Right lobe of liver (tissue), 6 donors: ENCODE measurements around the gene LMO7. TPM values are rescaled to one million over a fixed set of nuclear protein-coding genes. Genes with fewer than 3 reads are reported as not detected.

ENCODE experiments used
- ATAC-seq, 4 donors: fragments of 200-7000 bp; cut with Tn5 transposase; one replicate each; pipeline ENCODE4 v1.9.1; 2020; ENCODE audit warnings: mild to moderate bottlenecking in 4 of 4, moderate library complexity in 4 of 4
- DNase-seq, 3 donors: peaks; one replicate each; pipeline ENCODE4 v3.0.0-alpha.2; 2020
- H3K27ac ChIP-seq, 3 donors: fragments of 200-600 bp; one replicate each; pipeline ENCODE4 v1.8.0; 2022
- H3K27me3 ChIP-seq, 2 donors: fragments of 200-600 bp; one replicate each; pipeline ENCODE4 v1.8.0; 2022
- H3K36me3 ChIP-seq, 4 donors: fragments of 200-600 bp; sonication (generic) in 1 of 4; one replicate each; pipeline versions ENCODE4 v1.5.1 to v1.8.0; 2017 to 2022; ENCODE audit warnings: control low read depth in 1 of 4
- H3K4me1 ChIP-seq, 4 donors: fragments of 200-600 bp; sonication (generic) in 1 of 4; one replicate each; pipeline versions ENCODE4 v1.5.1 to v1.8.0; 2017 to 2022; ENCODE audit warnings: control low read depth in 1 of 4
- H3K4me3 ChIP-seq, 3 donors: fragments of 200-600 bp; one replicate each; pipeline ENCODE4 v1.8.0; 2022
- H3K9me3 ChIP-seq, 4 donors: fragments of 200-600 bp; sonication (generic) in 1 of 4; one replicate each; pipeline versions ENCODE4 v1.5.1 to v1.8.0; 2017 to 2022; ENCODE audit warnings: control low read depth in 1 of 4
- POLR2A ChIP-seq: fragments of 450-650 bp; IDR thresholded peaks from one replicate; pipeline ENCODE4 v1.6.1; 2017; ENCODE audit warnings: antibody characterized with exemption, mild to moderate bottlenecking
- WGBS: methylation state at CpG from one replicate; pipeline ENCODE4 v1.1.6; 2018; ENCODE audit warnings: low coverage, low lambda C conversion rate; ENCODE audit not compliant: insufficient coverage; ENCODE audit errors: missing lambda C conversion rate; 5-methylcytosine and 5-hydroxymethylcytosine counted together
- intact Hi-C, 2 donors: fragments of 100-400 bp; cut with DNase I; formaldehyde crosslinking; loops; one replicate each; pipeline versions ENCODE4 v1.11.2 to v1.14.1; 2022
- total RNA-seq, 6 experiments: library from RNA; depleted of rRNA in 2 of 6; stranded (reverse); fragments of >200 nt in 2 of 6; fragmentation: NEBNext Ultra II Directional in 3 of 6; extraction: Animal tissue kit (Norgen Biotek cat#: 25700) in 3 of 6; gene quantifications; one replicate each; pipeline versions ENCODE4 v1.1.0 to v1.2.4, GENCODE V29; 2016 to 2023
- TF ChIP-seq, protein P1 (sequence below), 4 donors: fragments of 200-600 bp in 3 of 4; fragments of 450-650 bp in 1 of 4; IDR thresholded peaks; one replicate each; pipeline versions ENCODE4 v1.5.1 to v1.8.0; 2016 to 2022; ENCODE audit warnings: antibody characterized with exemption in 4 of 4, mild to moderate bottlenecking in 2 of 4
- donor health status: DM: no; HTN: yes; CAD: no.
- donor health status: DM: no; HTN: no; CAD: no.
- donor health status: DM: no; HTN: no; CAD: no.
- donor health status: DM: no; HTN: yes; CAD: no.
- donor health status: DM: no; HTN: yes; CAD: no.

The LMO7 gene
- total RNA-seq, 6 experiments from 2014 or later, result 42.3 to 60.2 (median 51.1) TPM

GRCh38 chr13:75760131-75761021 is 124.2 kb downstream of the LMO7 start:
- TF ChIP-seq POLR2A, result peak; percentile 98
- TF ChIP-seq, protein P1, sequence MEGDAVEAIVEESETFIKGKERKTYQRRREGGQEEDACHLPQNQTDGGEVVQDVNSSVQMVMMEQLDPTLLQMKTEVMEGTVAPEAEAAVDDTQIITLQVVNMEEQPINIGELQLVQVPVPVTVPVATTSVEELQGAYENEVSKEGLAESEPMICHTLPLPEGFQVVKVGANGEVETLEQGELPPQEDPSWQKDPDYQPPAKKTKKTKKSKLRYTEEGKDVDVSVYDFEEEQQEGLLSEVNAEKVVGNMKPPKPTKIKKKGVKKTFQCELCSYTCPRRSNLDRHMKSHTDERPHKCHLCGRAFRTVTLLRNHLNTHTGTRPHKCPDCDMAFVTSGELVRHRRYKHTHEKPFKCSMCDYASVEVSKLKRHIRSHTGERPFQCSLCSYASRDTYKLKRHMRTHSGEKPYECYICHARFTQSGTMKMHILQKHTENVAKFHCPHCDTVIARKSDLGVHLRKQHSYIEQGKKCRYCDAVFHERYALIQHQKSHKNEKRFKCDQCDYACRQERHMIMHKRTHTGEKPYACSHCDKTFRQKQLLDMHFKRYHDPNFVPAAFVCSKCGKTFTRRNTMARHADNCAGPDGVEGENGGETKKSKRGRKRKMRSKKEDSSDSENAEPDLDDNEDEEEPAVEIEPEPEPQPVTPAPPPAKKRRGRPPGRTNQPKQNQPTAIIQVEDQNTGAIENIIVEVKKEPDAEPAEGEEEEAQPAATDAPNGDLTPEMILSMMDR (IDR thresholded peaks at IDR 0.05), result peak in 2 of 4 donors; percentile 24 to 46
- Histone ChIP-seq H3K4me1 (peaks cover 0 to 25% (median 6%) of the 10 kb centered on the region in 4 donors), H3K4me3 (peak overlapping the region; percentile 31 to 60 (median 55)), H3K36me3 (no peaks in the 10 kb centered on the region), H3K27me3 (no peaks in the 10 kb centered on the region), H3K27ac (peak overlapping the region; percentile 63 to 87 (median 80)), H3K9me3 (no peaks in the 10 kb centered on the region)
- DNase-seq (peak; percentile 40 to 87 (median 70)), ATAC-seq (peak; percentile 84 to 95 (median 91))
- 13% methylated on average over 9 of the region's 9 CpGs for WGBS
- intact Hi-C loops, result no loop called here

DNA sequence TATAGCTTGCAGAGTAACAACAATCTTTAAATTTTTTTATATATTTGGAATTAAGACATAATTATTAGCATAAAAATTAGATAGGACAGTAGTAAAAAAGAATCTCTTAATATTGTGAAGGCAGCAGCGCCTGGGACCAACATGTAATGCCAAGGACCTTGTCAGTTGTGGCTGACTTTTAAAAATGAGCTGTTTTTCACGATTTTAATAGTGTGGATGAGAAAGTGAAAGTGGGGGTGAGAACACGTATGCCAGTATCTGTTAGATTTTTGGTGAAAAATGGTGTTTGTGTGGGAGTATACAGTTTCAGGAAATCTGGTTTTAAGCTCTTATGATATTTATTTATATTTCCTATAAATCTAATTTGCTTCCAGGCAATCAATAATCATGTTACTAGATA is 125.2 kb downstream of the LMO7 start:
- ATAC-seq, result peak in 2 of 4 donors; percentile 13 to 17
- no peaks in the 10 kb centered on the region for H3K27me3 ChIP-seq
- peak overlapping the region; percentile 63 to 87 (median 80) for H3K27ac ChIP-seq
- no peaks in the 10 kb centered on the region for H3K9me3 ChIP-seq
- H3K4me1 ChIP-seq, result peaks cover 0 to 28% (median 6%) of the 10 kb centered on the region in 4 donors
- TF ChIP-seq, protein P1 (IDR thresholded peaks at IDR 0.05), result no peak
- no peak for TF ChIP-seq POLR2A
- peak overlapping the region; percentile 31 to 60 (median 55) for H3K4me3 ChIP-seq
- DNase-seq, result no peak
- H3K36me3 ChIP-seq, result no peaks in the 10 kb centered on the region
- WGBS, result 2% methylated on average over 3 of the region's 3 CpGs
- intact Hi-C loops, result no loop called here

DNA sequence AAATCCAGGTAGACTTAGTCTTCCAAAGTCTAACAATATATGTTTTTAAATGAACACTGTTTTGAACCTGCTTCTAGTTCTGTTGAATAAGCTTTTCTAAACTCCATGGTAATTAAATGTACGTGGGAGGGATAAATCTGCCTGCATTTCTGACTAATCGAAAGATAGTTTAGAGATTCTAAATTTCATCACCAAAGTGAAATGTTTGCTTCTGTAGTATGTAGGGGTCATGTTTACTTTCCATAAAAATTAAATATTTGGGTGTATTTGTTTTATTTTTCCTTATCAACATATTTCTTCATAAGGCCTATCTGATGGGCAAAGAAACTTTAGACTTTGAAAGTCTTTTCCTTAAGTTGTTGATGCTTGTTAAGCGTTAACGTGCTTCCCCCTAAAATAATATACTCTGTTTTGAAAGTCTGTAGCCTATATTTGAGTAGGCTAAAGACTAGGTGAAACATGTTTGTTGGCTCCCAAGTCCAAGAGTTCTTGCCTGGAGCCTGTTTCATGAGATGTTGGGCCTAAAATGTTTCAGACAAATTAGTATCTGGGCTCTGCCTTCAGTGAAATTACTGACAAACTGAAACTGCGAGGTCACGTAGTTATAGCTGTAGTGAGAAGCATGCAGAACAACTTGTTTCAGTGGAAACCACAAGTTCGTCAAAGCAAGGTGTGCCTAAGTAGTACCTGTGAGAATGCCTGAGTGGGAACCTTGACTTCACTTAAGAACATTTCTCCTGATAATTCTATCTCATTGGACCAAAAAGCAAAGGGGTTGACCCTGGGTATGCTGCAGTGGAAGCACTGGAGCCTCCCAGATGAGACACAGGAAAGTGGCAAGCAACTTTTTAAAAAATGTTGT is 126.2 kb downstream of the LMO7 start:
- Histone ChIP-seq H3K9me3 (no peaks in the 10 kb centered on the region), H3K27ac (peak overlapping the region; percentile 63 to 87 (median 80)), H3K4me1 (peaks cover 0 to 28% (median 6%) of the 10 kb centered on the region in 4 donors), H3K36me3 (no peaks in the 10 kb centered on the region), H3K27me3 (no peaks in the 10 kb centered on the region), H3K4me3 (peak overlapping the region; percentile 31 to 60 (median 55))
- DNase-seq (no peak), ATAC-seq (peak; percentile 11 to 41 (median 26))
- TF ChIP-seq POLR2A, result no peak
- TF ChIP-seq, protein P1 (IDR thresholded peaks at IDR 0.05), result no peak
- intact Hi-C loops, result no loop called here
- WGBS, result 3% methylated on average over 7 of the region's 7 CpGs

GRCh38 chr13:75762955-75763354 is 126.8 kb downstream of the LMO7 start:
- Histone ChIP-seq H3K27me3 (no peaks in the 10 kb centered on the region), H3K9me3 (no peaks in the 10 kb centered on the region), H3K4me3 (peak overlapping the region; percentile 31 to 60 (median 55)), H3K36me3 (no peaks in the 10 kb centered on the region), H3K4me1 (peaks cover 0 to 28% (median 6%) of the 10 kb centered on the region in 4 donors), H3K27ac (peak overlapping the region; percentile 63 to 87 (median 80))
- intact Hi-C loops, result no loop called here
- no peak for TF ChIP-seq POLR2A
- TF ChIP-seq, protein P1 (IDR thresholded peaks at IDR 0.05), result no peak
- no peak for DNase-seq
- WGBS, result 0% methylated on average over 2 of the region's 2 CpGs
- no peak for ATAC-seq
